A549 (cell line): ENCODE measurements around the gene KDM1B. TPM values are rescaled to one million over a fixed set of nuclear protein-coding genes. Genes with fewer than 3 reads are reported as not detected.
A peak's percentile ranks its signal among the peaks of the same experiment; 100 is the strongest.

ENCODE experiments used
- ATAC-seq, 2 experiments: fragments of 200-7000 bp in 1 of 2; fragments of >200 bp in 1 of 2; cut with Nextera tagmentation in 1 of 2; cut with Tn5 transposase in 1 of 2; 3 replicates each; pipeline versions ENCODE4 v1.8.0 to v1.9.1; 2018 to 2020; ENCODE audit warnings: mild to moderate bottlenecking in 1 of 2, moderate library complexity in 1 of 2
- CTCF ChIA-PET: fragments of 300-600 bp; sonication (Branson Sonifier 250); formaldehyde crosslinking; extraction: SDS; loops from one replicate; lab custom pipeline; 2021; ENCODE audit warnings: antibody characterized with exemption, inconsistent platforms; lab: Yijun Ruan, JAX
- POLR2A ChIA-PET: fragments of 350-600 bp; formaldehyde crosslinking; extraction: SDS; loops from one replicate; lab custom pipeline; 2021; ENCODE audit warnings: antibody characterized with exemption, inconsistent platforms; lab: Yijun Ruan, JAX
- DNase-seq, 2 experiments: peaks; one replicate each; pipeline versions ENCODE4 v3.0.0 to v3.0.0-alpha.2; 2011 to 2016; ENCODE audit warnings: low read depth in 1 of 2, low spot score in 1 of 2
- FAIRE-seq: peaks from 2 replicates; lab custom pipeline; 2011; peaks lifted over from hg19 to GRCh38; lab: Jason Lieb, UNC
- H3K27ac ChIP-seq, 2 experiments: fragments of >200 bp; sonication (Bioruptor Twin); formaldehyde crosslinking; 3 replicates each; pipeline ENCODE4 v1.5.1; 2016 to 2017
- H3K4me1 ChIP-seq: fragments of >200 bp; sonication (Bioruptor Twin); formaldehyde crosslinking; 3 replicates; pipeline ENCODE4 v1.6.1; 2016
- H3K4me2 ChIP-seq: fragments of >200 bp; sonication (Bioruptor Twin); formaldehyde crosslinking; 3 replicates; pipeline ENCODE4 v1.6.1; 2016
- H3K4me3 ChIP-seq: fragments of >200 bp; sonication (Bioruptor Twin); formaldehyde crosslinking; 3 replicates; pipeline ENCODE4 v1.5.1; 2016
- H3K9me3 ChIP-seq: fragments of >200 bp; sonication (Bioruptor Twin); formaldehyde crosslinking; 3 replicates; pipeline ENCODE4 v1.6.1; 2016
- ATOH8 ChIP-seq: fragments of 250-450 bp; sonication (Bioruptor Pico); IDR thresholded peaks from 2 replicates; pipeline ENCODE4 v1.5.0; 2020; ENCODE audit warnings: low read depth, mild to moderate bottlenecking, moderate library complexity
- CEBPB ChIP-seq, 2 experiments: fragments of >200 bp in 1 of 2; sonication (Bioruptor Twin) in 1 of 2; formaldehyde crosslinking in 1 of 2; IDR thresholded peaks; 2 replicates each; pipeline ENCODE4 v1.6.1; 2012 to 2016
- CHD2 ChIP-seq: fragments of 150-350 bp; IDR thresholded peaks from 2 replicates; pipeline ENCODE4 v1.6.1; 2014; ENCODE audit warnings: low read length; ENCODE audit not compliant: partially characterized antibody
- CHD4 ChIP-seq: fragments of 200-600 bp; sonication (generic); IDR thresholded peaks from 2 replicates; pipeline ENCODE4 v1.6.1; 2016; ENCODE audit warnings: antibody characterized with exemption, mild to moderate bottlenecking, borderline replicate concordance
- EHMT2 ChIP-seq: fragments of 200-600 bp; sonication (generic); IDR thresholded peaks from 2 replicates; pipeline ENCODE4 v1.6.1; 2016; ENCODE audit warnings: antibody characterized with exemption, low read depth, mild to moderate bottlenecking, moderate library complexity
- FOSB ChIP-seq: fragments of 250-450 bp; sonication (Bioruptor Pico); IDR thresholded peaks from 2 replicates; pipeline ENCODE4 v1.5.0; 2020; ENCODE audit warnings: mild to moderate bottlenecking, moderate library complexity
- FOXS1 ChIP-seq: fragments of 250-450 bp; sonication (Bioruptor Pico); IDR thresholded peaks from 2 replicates; pipeline ENCODE4 v1.5.0; 2020; ENCODE audit warnings: mild to moderate bottlenecking, moderate library complexity
- GATA3 ChIP-seq: IDR thresholded peaks from 2 replicates; pipeline ENCODE4 v1.6.1; 2012; ENCODE audit warnings: borderline replicate concordance
- HDAC2 ChIP-seq: fragments of 200-600 bp; sonication (generic); IDR thresholded peaks from 2 replicates; pipeline ENCODE4 v1.6.1; 2016
- HOXA7 ChIP-seq: fragments of 250-450 bp; sonication (Bioruptor Pico); IDR thresholded peaks from 2 replicates; pipeline ENCODE4 v1.5.0; 2020; ENCODE audit warnings: mild to moderate bottlenecking, moderate library complexity
- HOXB13 ChIP-seq: fragments of 250-450 bp; sonication (Bioruptor Pico); IDR thresholded peaks from 2 replicates; pipeline ENCODE4 v1.5.0; 2020; ENCODE audit warnings: low read depth, mild to moderate bottlenecking, moderate library complexity
- HOXB5 ChIP-seq: fragments of 250-450 bp; sonication (Bioruptor Pico); IDR thresholded peaks from 2 replicates; pipeline ENCODE4 v1.5.0; 2020; ENCODE audit warnings: mild to moderate bottlenecking, moderate library complexity
- JUN ChIP-seq, 2 experiments: fragments of >200 bp; sonication (Bioruptor Twin); formaldehyde crosslinking; IDR thresholded peaks; 2 replicates in 1 of 2; 3 replicates in 1 of 2; pipeline ENCODE4 v1.6.1; 2016 to 2017
- KDM5A ChIP-seq: fragments of 200-600 bp; sonication (generic); IDR thresholded peaks from 2 replicates; pipeline ENCODE4 v1.6.1; 2016; ENCODE audit warnings: antibody characterized with exemption, mild to moderate bottlenecking
- MAFK ChIP-seq: fragments of 450-650 bp; IDR thresholded peaks from 2 replicates; pipeline ENCODE4 v1.6.1; 2014; ENCODE audit not compliant: partially characterized antibody
- MAX ChIP-seq: IDR thresholded peaks from 2 replicates; pipeline ENCODE4 v1.6.1; 2012
- MAZ ChIP-seq: fragments of 150-350 bp; IDR thresholded peaks from 2 replicates; pipeline ENCODE4 v1.6.1; 2014; ENCODE audit warnings: antibody characterized with exemption, low read depth, low read length, borderline replicate concordance
- MYC ChIP-seq: IDR thresholded peaks from 2 replicates; pipeline ENCODE4 v1.6.1; 2012; ENCODE audit warnings: mild to moderate bottlenecking, inconsistent platforms, low read length, improper control_type of control experiment, borderline replicate concordance
- NFE2L2 ChIP-seq: fragments of 150-350 bp; conservative IDR thresholded peaks from 2 replicates; pipeline ENCODE4 v1.6.1; 2014; ENCODE audit warnings: low read length
- NPAS2 ChIP-seq: fragments of 250-450 bp; sonication (Bioruptor Pico); IDR thresholded peaks from 2 replicates; pipeline ENCODE4 v1.8.0; 2022; ENCODE audit warnings: mild to moderate bottlenecking, moderate library complexity, borderline replicate concordance
- NR3C1 ChIP-seq: fragments of >200 bp; sonication (Bioruptor Twin); formaldehyde crosslinking; IDR thresholded peaks from 3 replicates; pipeline ENCODE4 v1.6.1; 2017
- PBX3 ChIP-seq: IDR thresholded peaks from 2 replicates; pipeline ENCODE4 v1.6.1; 2012
- POLR2AphosphoS2 ChIP-seq: conservative IDR thresholded peaks from 2 replicates; pipeline ENCODE4 v1.6.1; 2012; ENCODE audit warnings: low read length, improper control_type of control experiment, inconsistent platforms
- REST ChIP-seq: fragments of 200-600 bp; sonication (generic); IDR thresholded peaks from 2 replicates; pipeline ENCODE4 v1.6.1; 2016; ENCODE audit warnings: antibody characterized with exemption, mild to moderate bottlenecking, moderate library complexity
- RFX5 ChIP-seq: fragments of 450-650 bp; IDR thresholded peaks from 2 replicates; pipeline ENCODE4 v1.7.1; 2014; ENCODE audit warnings: antibody characterized with exemption, mild to moderate bottlenecking, moderate library complexity
- RNF2 ChIP-seq: fragments of 200-600 bp; sonication (generic); IDR thresholded peaks from 2 replicates; pipeline ENCODE4 v1.6.1; 2016; ENCODE audit warnings: low read depth, mild to moderate bottlenecking, antibody characterized with exemption, moderate library complexity, borderline replicate concordance
- SMC3 ChIP-seq: fragments of >200 bp; sonication (Bioruptor Twin); formaldehyde crosslinking; IDR thresholded peaks from 3 replicates; pipeline ENCODE4 v1.6.1; 2018; ENCODE audit warnings: inconsistent platforms
- SREBF2 ChIP-seq: fragments of 450-650 bp; IDR thresholded peaks from 2 replicates; pipeline ENCODE4 v1.6.1; 2014; ENCODE audit warnings: mild to moderate bottlenecking, moderate library complexity
- TFCP2L1 ChIP-seq: fragments of 250-450 bp; sonication (Bioruptor Pico); IDR thresholded peaks from 2 replicates; pipeline ENCODE4 v1.5.0; 2021; ENCODE audit warnings: mild to moderate bottlenecking
- ZNF302 ChIP-seq: fragments of 250-450 bp; sonication (Bioruptor Pico); IDR thresholded peaks from 2 replicates; pipeline ENCODE4 v1.9.0; 2021; ENCODE audit warnings: inconsistent platforms, mild to moderate bottlenecking, moderate library complexity
- WGBS: methylation state at CpG from one replicate; pipeline ENCODE4 v1.1.6; 2017; ENCODE audit errors: missing lambda C conversion rate; 5-methylcytosine and 5-hydroxymethylcytosine counted together
- polyA plus RNA-seq, 4 experiments: library from polyadenylated mRNA; depleted of rRNA in 3 of 4; stranded (reverse); fragments of >200 nt; fragmentation: RNase III in 1 of 4; extraction: RNeasy Plus Mini Kit Qiagen cat#74134 plus additional on column Dnase treatment in 1 of 4; gene quantifications; 2 replicates in 3 of 4; 3 replicates in 1 of 4; pipeline ENCODE4 v1.2.3, GENCODE V29; 2011 to 2017

The KDM1B gene
- polyA plus RNA-seq, 2 of the 4 experiments (the other 2 are of a cell fraction) = 11.0 to 14.9 TPM

GRCh38 chr6:18244251-18244650 is 89.0 kb downstream of the KDM1B start:
- no peak overlapping the region for H3K4me3 ChIP-seq
- ChIA-PET POLR2A (no interaction called here), CTCF (no interaction called here)
- ATAC-seq (no peak), DNase-seq (no peak), FAIRE-seq (no peak)
- WGBS = 86% methylated on average over 2 of the region's 2 CpGs
- no peak overlapping the region for H3K4me2 ChIP-seq
- H3K4me1 ChIP-seq = peaks cover 24% of the 10 kb centered on the region
- peak overlapping the region in 1 of 2 experiments; percentile 29; a peak in 1 of 6 replicates for H3K27ac ChIP-seq
- TF ChIP-seq FOXS1 = no peak
- TF ChIP-seq FOSB (CRISPR knock-in tag) = no peak
- no peak for TF ChIP-seq SMC3
- no peak for TF ChIP-seq PBX3
- no peak for TF ChIP-seq CEBPB (IDR thresholded peaks at IDR 0.05)
- TF ChIP-seq KDM5A = no peak
- no peak for TF ChIP-seq REST
- no peak for TF ChIP-seq TFCP2L1 (CRISPR knock-in tag)
- no peak for TF ChIP-seq NFE2L2
- no peak for TF ChIP-seq MAZ
- TF ChIP-seq EHMT2 = no peak
- no peak for TF ChIP-seq POLR2AphosphoS2
- TF ChIP-seq GATA3 = no peak
- no peak for TF ChIP-seq NR3C1
- TF ChIP-seq CHD4 = no peak
- TF ChIP-seq RFX5 = no peak
- no peaks in the 10 kb centered on the region for H3K9me3 ChIP-seq

- no peaks in the 10 kb centered on the region for H3K9me3 ChIP-seq
- no peak for ATAC-seq
- TF ChIP-seq CHD2 (no peak), RNF2 (no peak), HOXA7 (CRISPR knock-in tag) (no peak), JUN (IDR thresholded peaks at IDR 0.05) (no peak), MAFK (no peak), SREBF2 (no peak), HOXB5 (CRISPR knock-in tag) (no peak), NPAS2 (CRISPR knock-in tag) (no peak), HOXB13 (CRISPR knock-in tag) (no peak), ZNF302 (no peak), ATOH8 (CRISPR knock-in tag) (no peak), MAX (no peak), HDAC2 (no peak), MYC (no peak)
- POLR2A ChIA-PET = no interaction called here
- H3K4me2 ChIP-seq = no peak overlapping the region
- no peak for FAIRE-seq
- H3K4me3 ChIP-seq = no peak overlapping the region
- no peak overlapping the region; a peak in 1 of 6 replicates for H3K27ac ChIP-seq
- DNase-seq = no peak
- CTCF ChIA-PET = no interaction called here
- 89% methylated on average over 1 of the region's 1 CpG for WGBS
- peaks cover 24% of the 10 kb centered on the region for H3K4me1 ChIP-seq
Measured at GRCh38 chr6:18245079-18245478, 89.9 kb downstream of the KDM1B start.
